ENCODE data around the gene OSBPL6.
"Not testable (repeated sequence)": the region's sequence is repeated elsewhere in the genome, so short reads cannot be mapped to it uniquely, and the experiment has no call there.

OSBPL6 gene

GRCh38 chr2:178357704-178358103, 163.4 kb downstream of the OSBPL6 start:
- not testable (repeated sequence) for DNase-seq (ENCODE audit: low spot score)

- DNase-seq (ENCODE audit: low spot score): no peak
Observed at GRCh38 chr2:178359192-178359912, 165.0 kb downstream of the OSBPL6 start.

- no peak for DNase-seq (ENCODE audit: low spot score)
Observed at GRCh38 chr2:178361588-178361987, 167.3 kb downstream of the OSBPL6 start.

- no peak for DNase-seq (ENCODE audit: low spot score)
Observed at GRCh38 chr2:178363252-178363651, 168.9 kb downstream of the OSBPL6 start.

GRCh38 chr2:178365116-178365515, 170.8 kb downstream of the OSBPL6 start:
- DNase-seq (ENCODE audit: low spot score): no peak

- DNase-seq (ENCODE audit: low spot score): no peak
Observed at GRCh38 chr2:178366412-178366811, 172.1 kb downstream of the OSBPL6 start.

GRCh38 chr2:178367344-178367743, 173.0 kb downstream of the OSBPL6 start:
- no peak for DNase-seq (ENCODE audit: low spot score)

- no peak for DNase-seq (ENCODE audit: low spot score)
Observed at GRCh38 chr2:178374865-178375264, 180.6 kb downstream of the OSBPL6 start.

GRCh38 chr2:178377046-178377445, 182.7 kb downstream of the OSBPL6 start:
- no peak for DNase-seq (ENCODE audit: low spot score)

- no peak for DNase-seq (ENCODE audit: low spot score)
Observed at GRCh38 chr2:178379162-178380004, 185.1 kb downstream of the OSBPL6 start.

GRCh38 chr2:178380763-178381162, 186.5 kb downstream of the OSBPL6 start:
- no peak for DNase-seq (ENCODE audit: low spot score)

- DNase-seq (ENCODE audit: low spot score): no peak
Observed at GRCh38 chr2:178383718-178384117, 189.4 kb downstream of the OSBPL6 start.

GRCh38 chr2:178385595-178386148, 191.4 kb downstream of the OSBPL6 start:
- no peak for DNase-seq (ENCODE audit: low spot score)

GRCh38 chr2:178386986-178387597, 192.8 kb downstream of the OSBPL6 start:
- no peak for DNase-seq (ENCODE audit: low spot score)

- DNase-seq (ENCODE audit: low spot score): no peak
Observed at GRCh38 chr2:178388287-178388686, 194.0 kb downstream of the OSBPL6 start.

GRCh38 chr2:178391701-178392100, 197.4 kb downstream of the OSBPL6 start:
- DNase-seq (ENCODE audit: low spot score): no peak

- no peak for DNase-seq (ENCODE audit: low spot score)
Observed at GRCh38 chr2:178392215-178392614, 197.9 kb downstream of the OSBPL6 start.

GRCh38 chr2:178394859-178395258, 200.5 kb downstream of the OSBPL6 start:
- no peak for DNase-seq (ENCODE audit: low spot score)

- no peak for DNase-seq (ENCODE audit: low spot score)
Observed at GRCh38 chr2:178395295-178395694, 201.0 kb downstream of the OSBPL6 start.

GRCh38 chr2:178395941-178396570, 201.7 kb downstream of the OSBPL6 start:
- no peak for DNase-seq (ENCODE audit: low spot score)

GRCh38 chr2:178397002-178397605, 202.8 kb downstream of the OSBPL6 start:
- no peak for DNase-seq (ENCODE audit: low spot score)

- DNase-seq (ENCODE audit: low spot score): no peak
Observed at GRCh38 chr2:178401994-178402437, 207.7 kb downstream of the OSBPL6 start.
